WTC11 (cell line): Measurements from ENCODE around the gene NRXN3.

ENCODE experiments used
- ZNF232 ChIP-seq: sonication (generic); formaldehyde crosslinking; IDR thresholded peaks from 2 replicates; pipeline ENCODE4 v1.8.0; 2022; ENCODE audit warnings: mild to moderate bottlenecking, missing genetic modification reagents
- TF ChIP-seq, protein P1 (sequence below): sonication (generic); formaldehyde crosslinking; IDR thresholded peaks from 2 replicates; pipeline ENCODE4 v1.8.0; 2022; ENCODE audit warnings: mild to moderate bottlenecking, missing genetic modification reagents

DNA sequence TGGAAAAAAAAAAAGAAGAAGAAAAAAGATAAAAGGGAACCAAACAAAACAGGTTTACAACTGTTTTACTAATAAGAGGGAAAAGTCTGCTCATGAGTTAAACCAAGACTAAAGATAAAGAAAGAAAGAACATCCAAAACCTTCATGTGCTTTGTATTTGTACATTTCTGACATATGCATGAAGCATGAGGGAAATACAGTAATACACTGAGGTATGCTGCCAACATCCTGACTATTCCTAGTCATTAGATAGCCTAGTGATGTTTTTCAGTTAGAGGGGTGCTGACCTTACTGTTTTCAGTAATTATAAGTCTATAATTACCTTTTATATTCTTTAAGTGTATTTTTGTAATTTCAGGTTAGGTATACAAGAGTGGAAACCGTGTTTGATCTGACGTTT, 1247.8 kb downstream of the NRXN3 start:
- TF ChIP-seq ZNF232 (CRISPR knock-in tag), result no peak
- TF ChIP-seq, protein P1, sequence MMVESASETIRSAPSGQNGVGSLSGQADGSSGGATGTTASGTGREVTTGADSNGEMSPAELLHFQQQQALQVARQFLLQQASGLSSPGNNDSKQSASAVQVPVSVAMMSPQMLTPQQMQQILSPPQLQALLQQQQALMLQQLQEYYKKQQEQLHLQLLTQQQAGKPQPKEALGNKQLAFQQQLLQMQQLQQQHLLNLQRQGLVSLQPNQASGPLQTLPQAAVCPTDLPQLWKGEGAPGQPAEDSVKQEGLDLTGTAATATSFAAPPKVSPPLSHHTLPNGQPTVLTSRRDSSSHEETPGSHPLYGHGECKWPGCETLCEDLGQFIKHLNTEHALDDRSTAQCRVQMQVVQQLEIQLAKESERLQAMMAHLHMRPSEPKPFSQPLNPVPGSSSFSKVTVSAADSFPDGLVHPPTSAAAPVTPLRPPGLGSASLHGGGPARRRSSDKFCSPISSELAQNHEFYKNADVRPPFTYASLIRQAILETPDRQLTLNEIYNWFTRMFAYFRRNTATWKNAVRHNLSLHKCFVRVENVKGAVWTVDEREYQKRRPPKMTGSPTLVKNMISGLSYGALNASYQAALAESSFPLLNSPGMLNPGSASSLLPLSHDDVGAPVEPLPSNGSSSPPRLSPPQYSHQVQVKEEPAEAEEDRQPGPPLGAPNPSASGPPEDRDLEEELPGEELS, result no peak
